Esophagus squamous epithelium (tissue), 5 donors: ENCODE measurements around the gene SLFN13. TPM values are rescaled to one million over a fixed set of nuclear protein-coding genes. Genes with fewer than 3 reads are reported as not detected.
"Not testable (repeated sequence)": the region's sequence is repeated elsewhere in the genome, so short reads cannot be mapped to it uniquely, and the experiment has no call there.

ENCODE experiments used
- DNase-seq: peaks from one replicate; lab custom pipeline; 2025; lab: John Stamatoyannopoulos, UW
- H3K27ac ChIP-seq, 4 donors: fragments of 200-600 bp; sonication (generic); one replicate each; pipeline ENCODE4 v1.5.1; 2016 to 2019; ENCODE audit warnings: mild to moderate bottlenecking in 1 of 4
- H3K27me3 ChIP-seq, 4 donors: fragments of 200-600 bp; sonication (generic); 1 replicate in 3 of 4; 2 replicates in 1 of 4; pipeline versions ENCODE4 v1.5.1 to v1.6.0; 2017 to 2021; ENCODE audit warnings: antibody characterized with exemption in 1 of 4
- H3K36me3 ChIP-seq, 3 donors: fragments of 200-600 bp; sonication (generic); one replicate each; pipeline ENCODE4 v1.5.1; 2016 to 2019
- H3K4me1 ChIP-seq, 3 donors: fragments of 200-600 bp; sonication (generic); one replicate each; pipeline ENCODE4 v1.5.1; 2017 to 2019
- H3K4me3 ChIP-seq, 4 donors: fragments of 200-600 bp; sonication (generic); 1 replicate in 3 of 4; 2 replicates in 1 of 4; pipeline ENCODE4 v1.5.1; 2016 to 2019; ENCODE audit warnings: mild to moderate bottlenecking in 2 of 4, moderate library complexity in 1 of 4
- H3K9me3 ChIP-seq, 3 donors: fragments of 200-600 bp; sonication (generic); one replicate each; pipeline ENCODE4 v1.5.1; 2016 to 2019
- CTCF ChIP-seq, 6 experiments: fragments of 450-650 bp in 4 of 6; fragments of 200-600 bp in 2 of 6; sonication (generic) in 2 of 6; IDR thresholded peaks; one replicate each; pipeline ENCODE4 v1.5.1; 2016 to 2019; ENCODE audit warnings: antibody characterized with exemption in 6 of 6, mild to moderate bottlenecking in 4 of 6, moderate library complexity in 4 of 6
- POLR2A ChIP-seq, 4 donors: fragments of 450-650 bp; IDR thresholded peaks; one replicate each; pipeline ENCODE4 v1.6.1; 2017; ENCODE audit warnings: antibody characterized with exemption in 4 of 4, mild to moderate bottlenecking in 4 of 4, moderate library complexity in 3 of 4
- WGBS, 2 donors: methylation state at CpG; one replicate each; pipeline ENCODE4 v1.1.5; 2018; 5-methylcytosine and 5-hydroxymethylcytosine counted together
- intact Hi-C: fragments of 100-400 bp; cut with DNase I; formaldehyde crosslinking; loops from one replicate; pipeline ENCODE4 v1.15.0; 2022
- total RNA-seq, 4 donors: library from RNA; depleted of rRNA; stranded (reverse); fragments of >200 nt; gene quantifications; one replicate each; pipeline ENCODE4 v1.1.0, GENCODE V29; 2016
- donor health status: DM: yes; HTN: yes; CAD: no.

SLFN13 gene
- total RNA-seq, 4 donors from 2014 or later: 2.7 to 7.6 (median 5.8) TPM

DNA sequence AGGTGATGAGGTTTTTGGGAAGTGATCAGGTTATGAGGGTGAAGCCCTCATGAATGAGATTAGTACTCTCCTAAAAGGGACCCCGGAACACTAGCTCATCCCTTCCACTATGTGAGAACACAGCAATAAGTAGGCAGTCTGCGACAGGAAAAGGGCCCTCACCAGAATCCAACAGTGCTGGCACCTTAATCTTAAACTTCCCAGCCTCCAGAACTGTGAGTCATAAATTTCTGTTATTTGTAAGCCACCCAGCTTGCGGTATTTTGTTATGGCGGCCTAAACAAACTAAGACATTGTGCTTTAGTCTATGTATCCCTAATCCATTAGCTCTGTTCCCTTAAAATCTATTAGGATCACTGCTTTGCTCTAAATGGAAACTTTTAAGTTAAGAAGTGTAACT, 24.8 kb downstream of the SLFN13 start:
- Histone ChIP-seq H3K9me3 (no peaks in the 10 kb centered on the region), H3K27me3 (no peaks in the 10 kb centered on the region), H3K36me3 (peaks cover 0 to 28% (median 0%) of the 10 kb centered on the region in 3 donors), H3K4me1 (no peaks in the 10 kb centered on the region), H3K27ac (no peak overlapping the region), H3K4me3 (no peak overlapping the region)
- no peak for DNase-seq
- intact Hi-C loops: no loop called here
- 77 to 79% methylated on average over 4 of the region's 4 CpGs for WGBS, 2 donors
- no peak for TF ChIP-seq POLR2A (IDR thresholded peaks at IDR 0.05)
- TF ChIP-seq CTCF (IDR thresholded peaks at IDR 0.05): no peak

DNA sequence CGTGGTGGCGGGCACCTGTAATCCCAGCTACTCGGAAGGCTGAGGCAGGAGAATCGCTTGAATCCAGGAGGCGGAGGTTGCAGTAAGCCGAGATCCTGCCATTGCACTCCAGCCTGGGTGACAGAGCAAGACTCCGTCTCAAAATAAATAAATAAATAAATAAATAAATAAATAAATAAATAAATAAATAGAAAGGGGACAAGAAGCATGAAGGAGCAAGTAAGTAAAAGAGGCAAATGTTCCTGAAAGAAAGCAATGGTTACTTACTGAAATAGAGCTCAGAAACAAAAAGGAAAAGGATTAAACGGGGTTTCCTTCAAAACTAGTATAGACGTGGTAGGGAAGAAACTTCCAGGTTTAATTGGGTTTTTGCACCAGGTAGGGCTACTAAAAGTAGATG, 27.5 kb downstream of the SLFN13 start:
- H3K27ac ChIP-seq, DNase-seq, H3K4me3 ChIP-seq, H3K9me3 ChIP-seq, H3K4me1 ChIP-seq, intact Hi-C loops, H3K27me3 ChIP-seq: not testable (repeated sequence)
- 96% methylated on average over 9 of the region's 9 CpGs for WGBS, 2 donors
- H3K36me3 ChIP-seq: peaks cover 0 to 36% (median 0%) of the 10 kb centered on the region in 3 donors

DNA sequence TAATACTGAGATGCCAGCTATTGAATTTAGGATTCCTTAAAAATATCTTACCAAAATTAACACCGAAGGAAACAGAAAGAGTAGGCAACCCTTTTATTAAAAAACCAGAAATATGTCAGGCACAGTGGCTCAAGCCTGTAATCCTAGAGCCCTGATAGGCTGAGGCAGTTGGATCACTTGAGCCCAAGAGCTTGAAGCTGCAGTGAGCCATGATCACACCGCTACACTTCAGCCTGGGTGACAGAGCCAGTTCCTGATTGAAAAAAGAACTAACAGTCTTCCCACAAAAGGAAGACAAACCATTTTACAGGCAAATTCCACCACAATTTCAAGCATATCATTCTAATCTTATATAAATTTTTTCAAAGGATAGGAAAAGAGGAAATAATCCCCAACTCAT, 31.9 kb downstream of the SLFN13 start:
- H3K36me3 ChIP-seq: peaks cover 0 to 46% (median 0%) of the 10 kb centered on the region in 3 donors
- TF ChIP-seq POLR2A (IDR thresholded peaks at IDR 0.05) (no peak), CTCF (IDR thresholded peaks at IDR 0.05) (no peak)
- no peaks in the 10 kb centered on the region for H3K27me3 ChIP-seq
- DNase-seq: no peak
- intact Hi-C loops: no loop called here
- no peak overlapping the region for H3K4me3 ChIP-seq
- H3K4me1 ChIP-seq: no peaks in the 10 kb centered on the region
- H3K9me3 ChIP-seq: peaks cover 0 to 4% (median 4%) of the 10 kb centered on the region in 3 donors
- no peak overlapping the region for H3K27ac ChIP-seq
- 88 to 90% methylated on average over 2 of the region's 2 CpGs for WGBS, 2 donors

DNA sequence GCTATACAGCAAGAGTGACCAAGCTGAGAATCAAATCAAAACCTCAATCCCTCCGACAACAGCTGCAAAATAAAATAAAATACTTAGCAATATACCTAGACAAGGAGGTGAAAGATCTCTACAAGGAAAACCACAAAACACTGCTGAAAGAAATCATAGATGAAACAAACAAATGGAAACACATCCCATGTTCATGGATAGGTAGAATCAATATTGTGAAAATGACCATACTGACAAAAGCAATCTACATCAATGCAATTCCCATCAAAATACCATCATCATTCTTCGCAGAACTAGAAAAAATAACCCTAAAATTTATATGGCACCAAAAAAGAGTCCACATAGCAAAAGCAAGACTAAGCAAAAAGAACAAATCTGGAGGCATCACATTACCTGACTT, 33.9 kb downstream of the SLFN13 start:
- 95% methylated on average over 2 of the region's 2 CpGs for WGBS, 2 donors

DNA sequence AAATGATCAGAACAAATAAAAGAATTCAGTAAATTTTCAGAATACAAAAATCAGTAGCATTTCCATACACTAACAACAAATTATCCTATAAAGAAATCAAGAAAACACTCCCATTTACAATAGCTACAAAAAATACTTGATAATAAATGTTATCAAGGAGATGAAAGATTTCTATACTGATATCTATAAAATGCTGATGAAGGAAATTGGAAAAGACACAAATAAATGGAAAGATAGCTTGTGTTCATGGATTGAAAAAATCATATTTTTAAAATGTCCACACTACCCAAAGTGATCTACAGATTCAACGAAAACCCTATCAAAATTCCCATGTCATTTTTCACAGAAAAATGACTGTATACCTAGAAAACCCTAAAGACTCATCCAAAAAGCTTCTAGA, 34.3 kb downstream of the SLFN13 start:
- H3K27ac ChIP-seq: no peak overlapping the region
- H3K9me3 ChIP-seq: peaks cover 0 to 4% (median 4%) of the 10 kb centered on the region in 3 donors
- DNase-seq: no peak
- peaks cover 0 to 56% (median 0%) of the 10 kb centered on the region in 3 donors for H3K36me3 ChIP-seq
- 62 to 97% methylated on average over 1 of the region's 1 CpG for WGBS, 2 donors
- no peak for TF ChIP-seq POLR2A (IDR thresholded peaks at IDR 0.05)
- TF ChIP-seq CTCF (IDR thresholded peaks at IDR 0.05): no peak
- H3K27me3 ChIP-seq: no peaks in the 10 kb centered on the region
- no peak overlapping the region for H3K4me3 ChIP-seq
- intact Hi-C loops: no loop called here
- no peaks in the 10 kb centered on the region for H3K4me1 ChIP-seq

More for the DNA sequence above, 33.9 kb downstream of the SLFN13 start:
- H3K27ac ChIP-seq, H3K4me3 ChIP-seq, intact Hi-C loops, H3K4me1 ChIP-seq, H3K27me3 ChIP-seq, H3K9me3 ChIP-seq, DNase-seq: not testable (repeated sequence)
- peaks cover 0 to 54% (median 0%) of the 10 kb centered on the region in 3 donors for H3K36me3 ChIP-seq

GRCh38 chr17:35407531-35407930, 41.0 kb downstream of the SLFN13 start:
- Histone ChIP-seq H3K4me3 (no peak overlapping the region), H3K27me3 (no peaks in the 10 kb centered on the region), H3K4me1 (no peaks in the 10 kb centered on the region), H3K9me3 (no peaks in the 10 kb centered on the region), H3K36me3 (peaks cover 0 to 52% (median 0%) of the 10 kb centered on the region in 3 donors), H3K27ac (no peak overlapping the region)
- no peak for DNase-seq
- WGBS, 2 donors: 94 to 98% methylated on average over 20 to 25 of the region's 26 CpGs
- intact Hi-C loops: loop anchor here (10.0 kb wide), 1 partner anchor 57 kb away; no protein-coding TSS in a partner anchor
- no peak for TF ChIP-seq POLR2A (IDR thresholded peaks at IDR 0.05)
- TF ChIP-seq CTCF (IDR thresholded peaks at IDR 0.05): no peak
